Epithelial cell of esophagus (primary cell): ENCODE measurements around the gene PLEKHA6.

Experiments used
- DNase-seq: peaks from one replicate; pipeline ENCODE4 v3.0.0; 2010; ENCODE audit warnings: low read depth
- H3K4me3 ChIP-seq: 2 replicates; pipeline ENCODE4 v1.5.1; 2011; ENCODE audit warnings: mild to moderate bottlenecking, low read length, control low read depth
- TF ChIP-seq, protein P1 (sequence below): IDR thresholded peaks from 2 replicates; pipeline ENCODE4 v1.5.1; 2011; ENCODE audit warnings: low read depth, mild to moderate bottlenecking, low read length, control low read depth, inconsistent platforms; ENCODE audit not compliant: insufficient read depth; ENCODE audit errors: missing control alignments

Gene PLEKHA6

DNA sequence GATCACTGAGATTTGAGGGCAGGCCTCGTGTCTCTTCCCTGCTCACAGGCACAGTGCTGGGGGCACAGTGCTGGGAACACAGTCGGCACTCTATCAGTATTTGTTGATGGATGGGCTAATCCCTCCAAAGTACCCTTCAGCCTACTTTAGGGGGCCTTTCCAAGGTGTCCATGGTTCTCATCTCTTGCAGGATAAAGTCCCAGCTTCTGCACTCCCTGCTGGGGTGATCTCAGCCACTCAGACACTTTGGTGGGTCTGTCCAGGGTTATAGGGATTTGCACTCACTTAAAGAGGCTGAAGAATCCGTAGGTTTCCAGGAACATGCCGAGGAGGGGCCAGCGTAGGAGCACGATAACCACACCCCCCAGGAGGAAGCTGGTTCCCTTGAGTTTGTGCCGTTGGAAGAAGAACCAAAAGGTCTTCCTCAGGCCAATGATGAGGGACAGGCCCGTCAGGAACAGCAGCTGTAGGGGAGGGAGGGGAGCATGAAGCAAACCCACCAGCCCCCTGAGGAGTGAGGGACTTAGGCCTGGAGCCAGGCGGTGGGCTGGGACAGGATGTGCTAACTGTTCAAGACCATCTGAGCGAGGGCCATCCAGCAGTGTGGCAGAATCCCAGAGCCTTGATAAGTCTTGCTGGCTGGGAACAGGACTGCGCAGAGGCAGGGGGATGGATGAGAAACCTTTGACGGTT lies 158.2 kb downstream of the PLEKHA6 start:
- no peak overlapping the region for H3K4me3 ChIP-seq
- TF ChIP-seq, protein P1, sequence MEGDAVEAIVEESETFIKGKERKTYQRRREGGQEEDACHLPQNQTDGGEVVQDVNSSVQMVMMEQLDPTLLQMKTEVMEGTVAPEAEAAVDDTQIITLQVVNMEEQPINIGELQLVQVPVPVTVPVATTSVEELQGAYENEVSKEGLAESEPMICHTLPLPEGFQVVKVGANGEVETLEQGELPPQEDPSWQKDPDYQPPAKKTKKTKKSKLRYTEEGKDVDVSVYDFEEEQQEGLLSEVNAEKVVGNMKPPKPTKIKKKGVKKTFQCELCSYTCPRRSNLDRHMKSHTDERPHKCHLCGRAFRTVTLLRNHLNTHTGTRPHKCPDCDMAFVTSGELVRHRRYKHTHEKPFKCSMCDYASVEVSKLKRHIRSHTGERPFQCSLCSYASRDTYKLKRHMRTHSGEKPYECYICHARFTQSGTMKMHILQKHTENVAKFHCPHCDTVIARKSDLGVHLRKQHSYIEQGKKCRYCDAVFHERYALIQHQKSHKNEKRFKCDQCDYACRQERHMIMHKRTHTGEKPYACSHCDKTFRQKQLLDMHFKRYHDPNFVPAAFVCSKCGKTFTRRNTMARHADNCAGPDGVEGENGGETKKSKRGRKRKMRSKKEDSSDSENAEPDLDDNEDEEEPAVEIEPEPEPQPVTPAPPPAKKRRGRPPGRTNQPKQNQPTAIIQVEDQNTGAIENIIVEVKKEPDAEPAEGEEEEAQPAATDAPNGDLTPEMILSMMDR, result no peak
- no peak for DNase-seq

DNA sequence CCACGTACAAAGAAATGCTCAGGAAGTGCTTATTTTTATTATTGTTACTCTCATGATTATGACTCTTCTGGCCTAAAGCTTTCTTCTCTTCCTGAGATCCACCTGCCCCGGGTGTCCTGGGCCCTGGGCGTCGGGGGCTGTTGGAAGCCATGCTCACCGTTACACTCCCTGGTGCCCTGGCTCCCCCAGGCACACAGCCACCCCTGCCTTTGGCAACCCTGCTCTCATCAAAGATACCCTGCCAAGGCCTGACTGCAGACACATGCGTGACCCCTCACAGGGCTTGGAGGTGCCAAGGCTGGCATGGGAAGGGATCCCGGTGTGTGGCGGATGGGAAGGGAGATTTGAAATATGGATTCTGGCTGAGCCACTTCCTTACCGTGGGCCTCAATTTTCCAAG lies 160.2 kb downstream of the PLEKHA6 start:
- no peak overlapping the region for H3K4me3 ChIP-seq
- TF ChIP-seq, protein P1, result no peak
- DNase-seq, result no peak

DNA sequence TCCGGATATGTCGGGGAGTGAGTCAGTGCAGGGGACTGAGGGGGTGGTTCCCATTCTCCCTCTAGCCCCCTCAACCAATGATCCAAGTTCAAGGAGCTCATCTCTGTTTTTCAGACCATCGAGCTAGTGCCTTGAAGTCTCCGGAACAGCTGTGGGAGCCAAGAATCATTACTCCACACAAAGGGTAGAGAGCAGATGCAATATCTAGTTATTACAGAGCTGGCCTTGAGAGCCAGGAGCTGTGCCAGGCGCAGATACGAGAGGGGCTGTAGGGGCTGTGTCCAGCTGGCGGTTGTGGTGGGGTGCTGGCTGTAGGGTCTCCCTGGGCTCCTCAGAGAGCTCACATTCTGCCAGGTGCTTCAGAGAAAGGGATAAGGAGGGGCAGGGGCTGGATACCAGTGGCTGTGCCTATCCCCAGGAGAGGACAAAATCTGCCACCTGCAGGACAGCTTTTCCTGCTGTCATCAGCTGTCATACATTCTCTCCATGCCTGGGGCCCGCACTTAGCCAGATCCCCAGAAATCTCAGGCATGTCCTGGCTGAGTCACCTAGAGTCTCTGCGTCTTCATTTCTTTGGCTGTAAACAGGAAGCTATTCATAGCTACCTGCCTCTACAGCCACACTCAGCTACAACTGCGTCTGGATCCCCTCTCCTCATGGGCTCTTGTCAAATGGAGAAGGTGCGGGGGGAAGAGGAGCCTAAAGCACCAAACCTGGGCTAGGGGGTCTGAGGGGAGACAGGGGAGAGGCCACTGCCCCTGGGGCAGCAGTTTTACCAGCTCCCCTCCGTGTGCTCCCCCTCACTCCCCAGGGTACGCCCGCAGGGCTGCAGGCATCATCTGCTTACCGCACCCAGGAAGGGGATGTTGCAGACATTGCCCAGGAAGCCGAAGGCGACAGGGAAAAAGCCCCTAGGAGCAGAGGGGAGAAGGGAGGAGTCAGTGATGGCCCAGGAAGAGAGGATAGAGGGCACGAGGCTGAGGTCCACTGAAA lies 161.1 kb downstream of the PLEKHA6 start:
- peak; percentile 93 for DNase-seq
- H3K4me3 ChIP-seq, result no peak overlapping the region

DNA sequence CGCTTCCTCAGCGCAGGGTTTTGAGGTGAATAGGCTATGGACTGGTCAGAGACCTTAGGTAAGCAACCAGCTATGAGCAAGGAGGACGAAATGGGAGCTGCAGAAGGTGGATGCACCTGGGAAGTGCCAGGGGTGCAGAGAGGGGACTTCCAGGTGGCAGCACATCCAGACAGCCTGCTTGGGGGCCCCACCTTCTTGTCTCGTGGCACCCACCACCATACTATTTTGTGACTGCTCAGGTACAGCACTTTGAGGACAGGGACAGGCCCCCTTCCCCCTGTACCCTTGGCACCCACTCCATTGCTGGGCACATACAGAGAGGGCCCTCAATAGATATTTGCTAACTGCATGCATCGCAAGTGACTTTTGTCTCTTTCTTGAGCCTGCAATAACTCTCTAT lies 162.7 kb downstream of the PLEKHA6 start:
- no peak overlapping the region for H3K4me3 ChIP-seq
- DNase-seq, result no peak
- TF ChIP-seq, protein P1, result no peak

More for the DNA sequence above, 161.1 kb downstream of the PLEKHA6 start:
- TF ChIP-seq, protein P1, result peak; percentile 41

DNA sequence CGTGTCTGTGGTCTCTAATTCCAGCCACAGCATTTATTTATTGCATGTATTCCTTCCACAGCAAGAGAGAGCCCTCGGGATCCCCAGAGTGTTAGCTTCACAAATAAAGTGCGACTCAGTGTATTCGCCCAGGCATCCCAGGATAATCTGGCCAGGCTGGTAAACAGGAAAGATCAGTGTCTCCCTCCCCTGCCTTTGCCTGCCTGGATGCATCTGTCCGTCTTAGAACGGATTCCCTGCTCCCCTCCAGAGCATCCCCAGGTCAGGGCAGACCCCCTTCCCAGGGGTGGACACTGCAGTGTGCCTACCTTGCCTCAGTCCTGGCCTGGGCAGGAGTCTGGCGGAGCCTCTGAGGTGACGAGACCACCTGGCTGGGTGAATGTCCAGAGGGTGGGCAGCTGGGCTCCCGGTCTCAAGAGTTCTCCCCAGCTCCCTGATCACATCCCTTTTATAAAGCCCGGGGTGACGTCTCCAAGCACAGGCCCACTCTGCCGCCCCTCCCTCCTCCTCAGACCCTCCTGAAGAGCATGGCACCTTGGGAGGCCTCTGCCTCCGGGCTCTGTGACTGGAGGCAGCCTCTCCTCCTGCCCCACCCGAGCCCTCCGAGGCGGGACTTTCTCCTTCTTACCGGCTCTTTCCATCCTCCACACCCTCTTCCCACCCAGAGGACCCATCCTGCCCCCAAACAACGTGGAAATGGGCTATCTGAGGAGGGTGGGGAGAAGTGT lies 163.5 kb downstream of the PLEKHA6 start, which contains the start of gene KISS1:
TSS of gene KISS1 (minus strand) at position 424 of the 728 bp plus-strand sequence. CDS start 3,615 bp downstream, outside the sequence.
- no peak for DNase-seq
- no peak within 1 kb of the TSS for H3K4me3 ChIP-seq
- TF ChIP-seq, protein P1, result no peak

DNA sequence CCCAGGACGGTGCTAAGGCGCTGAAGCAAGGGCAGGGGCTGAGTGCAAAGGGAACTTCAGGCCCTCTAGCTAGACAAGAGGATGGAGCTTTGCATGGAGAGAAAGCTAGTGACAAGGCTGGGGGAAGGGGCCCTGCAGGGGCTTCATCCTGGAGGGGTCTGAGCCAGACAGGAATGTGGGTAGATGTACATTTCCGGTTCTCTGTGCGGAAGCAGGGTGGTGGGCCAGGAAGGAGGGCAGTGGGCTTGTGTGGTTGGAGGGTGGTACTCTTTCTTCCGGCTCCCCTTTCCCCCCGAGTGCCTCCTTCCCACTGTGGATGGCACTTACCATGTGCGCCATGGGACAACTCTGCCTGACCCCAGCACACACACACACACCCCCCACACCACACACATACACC lies 165.0 kb downstream of the PLEKHA6 start:
- no peak overlapping the region for H3K4me3 ChIP-seq
- no peak for DNase-seq
- TF ChIP-seq, protein P1, result no peak
